NCI-H1048 (cell line): ENCODE data around the gene AFF1.
A peak's percentile ranks its signal among the peaks of the same experiment; 100 is the strongest.
"Not testable (repeated sequence)": the region's sequence is repeated elsewhere in the genome, so short reads cannot be mapped to it uniquely, and the experiment has no call there.

Source experiments
- DNase-seq: peaks from one replicate; lab custom pipeline; 2025; lab: John Stamatoyannopoulos, UW

Gene AFF1

DNA sequence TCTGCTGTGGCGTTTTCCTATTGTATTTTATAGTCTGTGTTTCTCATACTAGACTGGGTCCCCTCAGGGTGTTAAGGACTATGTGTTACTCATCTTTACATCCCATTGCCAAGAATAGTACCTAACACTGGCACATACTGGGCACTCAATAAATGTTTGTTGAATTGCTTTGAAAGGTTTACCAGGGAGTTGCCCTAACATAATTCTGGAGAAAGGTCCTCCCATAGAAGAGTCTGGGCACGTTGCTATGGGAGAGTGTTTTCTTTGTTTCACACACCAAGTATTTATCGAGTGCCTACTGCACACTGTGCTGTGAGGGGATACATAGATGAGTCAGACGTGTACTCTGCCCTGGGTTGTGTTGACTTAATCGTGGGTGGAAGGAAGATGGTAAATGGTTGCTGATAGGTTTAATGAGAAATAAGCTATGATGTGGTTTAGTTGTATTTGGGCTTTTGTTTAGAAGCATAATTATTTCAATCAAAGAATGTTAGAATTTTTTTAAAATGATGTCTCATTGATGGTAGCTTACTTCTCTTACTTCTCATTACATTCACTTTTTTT is 42.9 kb downstream of the AFF1 start:
- DNase-seq, result no peak

DNA sequence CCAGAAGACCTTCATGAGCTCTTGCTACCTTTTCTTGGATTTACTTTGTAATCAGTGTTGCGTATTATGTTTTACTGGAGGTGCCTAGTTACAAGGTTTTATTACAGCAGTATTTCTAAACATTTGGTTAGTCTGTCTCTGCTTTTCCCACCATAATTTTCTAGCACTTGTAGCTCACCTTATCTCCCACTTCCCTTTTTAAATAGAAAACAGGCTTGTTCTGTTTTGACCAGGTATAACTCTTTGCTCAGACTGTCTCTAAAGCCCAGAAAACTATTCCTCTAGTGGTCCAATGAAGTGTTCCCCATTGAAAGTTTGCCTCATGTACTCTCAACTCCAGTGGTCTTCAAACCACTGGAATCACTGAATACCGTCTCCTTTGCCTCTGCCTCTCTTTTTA is 43.9 kb downstream of the AFF1 start:
- DNase-seq, result no peak

GRCh38 chr4:86980230-86980629 is 45.4 kb downstream of the AFF1 start:
- DNase-seq, result no peak

DNA sequence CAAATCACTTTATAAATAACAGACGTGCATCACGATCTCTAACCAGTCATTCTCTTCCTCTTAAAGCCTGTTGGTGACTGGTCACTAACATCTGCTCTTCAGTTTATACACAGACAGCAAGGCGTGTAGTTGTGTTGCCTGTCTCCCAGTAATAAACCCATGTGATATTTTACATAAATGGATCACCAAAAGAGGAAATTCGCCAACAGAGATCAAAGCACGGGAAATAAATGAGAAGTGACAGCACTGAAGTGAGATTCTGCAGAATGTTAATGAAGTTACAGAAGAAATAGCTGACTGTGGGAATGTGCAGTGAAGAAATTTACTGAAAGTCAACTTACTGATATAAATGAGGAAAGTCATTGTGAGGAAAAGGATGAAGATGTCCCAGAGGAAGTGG is 47.0 kb downstream of the AFF1 start:
- no peak for DNase-seq

GRCh38 chr4:86985852-86986251 is 51.0 kb downstream of the AFF1 start:
- DNase-seq, result not testable (repeated sequence)

GRCh38 chr4:86989658-86990057 is 54.8 kb downstream of the AFF1 start:
- not testable (repeated sequence) for DNase-seq

DNA sequence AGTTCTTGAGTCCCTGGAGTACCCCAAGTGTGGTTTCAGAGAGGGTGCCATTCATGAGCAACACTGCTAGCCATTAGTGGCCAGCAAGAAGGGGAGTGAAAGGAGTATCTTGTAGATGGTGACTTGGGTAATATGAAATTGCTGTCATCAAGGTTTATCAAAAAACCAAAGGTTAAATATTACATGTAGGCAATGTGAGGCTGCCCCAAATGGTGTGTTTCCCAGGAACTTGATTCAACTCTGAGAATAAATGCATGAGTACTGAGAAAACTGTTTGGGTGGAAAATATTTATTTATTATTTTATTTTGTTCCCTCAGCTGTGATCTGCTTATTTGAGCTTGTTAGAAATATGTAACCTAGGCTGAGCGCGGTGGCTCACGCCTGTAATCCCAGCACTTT is 55.7 kb downstream of the AFF1 start:
- no peak for DNase-seq

GRCh38 chr4:86991994-86992393 is 57.2 kb downstream of the AFF1 start:
- no peak for DNase-seq

- no peak for DNase-seq
Observed at GRCh38 chr4:86993909-86994681, 59.3 kb downstream of the AFF1 start.

- DNase-seq, result no peak
Observed at GRCh38 chr4:86994686-86995085, 59.9 kb downstream of the AFF1 start.

DNA sequence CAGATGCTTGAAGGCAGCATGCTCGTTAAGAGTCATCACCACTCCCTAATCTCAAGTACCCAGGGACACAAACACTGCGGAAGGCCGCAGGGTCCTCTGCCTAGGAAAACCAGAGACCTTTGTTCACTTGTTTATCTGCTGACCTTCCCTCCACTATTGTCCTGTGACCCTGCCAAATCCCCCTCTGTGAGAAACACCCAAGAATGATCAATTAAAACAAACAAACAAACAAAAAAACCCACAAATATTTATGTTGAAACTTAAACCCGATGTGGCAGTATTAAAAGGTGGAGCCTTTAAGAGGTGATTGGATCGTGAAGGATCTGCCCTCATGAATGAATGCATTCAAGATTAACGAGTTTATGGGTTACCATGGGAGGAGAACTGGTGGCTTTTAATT is 61.7 kb downstream of the AFF1 start:
- not testable (repeated sequence) for DNase-seq

- no peak for DNase-seq
Observed at GRCh38 chr4:86999136-86999643, 64.4 kb downstream of the AFF1 start.

DNA sequence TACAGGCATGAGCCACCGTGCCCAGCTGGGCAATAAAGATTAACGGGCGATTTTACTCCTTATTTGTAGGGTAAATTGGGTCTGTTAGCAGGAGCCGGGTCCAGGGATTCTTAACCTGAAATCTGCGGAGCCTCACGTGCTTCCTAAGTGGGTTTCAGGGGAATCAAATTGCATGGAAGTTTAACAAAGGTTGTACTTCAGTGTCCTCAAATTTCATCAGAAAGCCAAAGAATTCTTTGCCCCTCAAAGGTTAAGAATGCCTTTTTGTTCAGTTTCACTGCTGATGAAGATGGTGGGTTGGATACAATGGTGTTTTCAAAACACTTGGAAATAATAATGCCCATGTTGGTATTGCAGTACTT is 67.9 kb downstream of the AFF1 start:
- DNase-seq, result no peak

- DNase-seq, result no peak
Observed at GRCh38 chr4:87003266-87003665, 68.5 kb downstream of the AFF1 start.

DNA sequence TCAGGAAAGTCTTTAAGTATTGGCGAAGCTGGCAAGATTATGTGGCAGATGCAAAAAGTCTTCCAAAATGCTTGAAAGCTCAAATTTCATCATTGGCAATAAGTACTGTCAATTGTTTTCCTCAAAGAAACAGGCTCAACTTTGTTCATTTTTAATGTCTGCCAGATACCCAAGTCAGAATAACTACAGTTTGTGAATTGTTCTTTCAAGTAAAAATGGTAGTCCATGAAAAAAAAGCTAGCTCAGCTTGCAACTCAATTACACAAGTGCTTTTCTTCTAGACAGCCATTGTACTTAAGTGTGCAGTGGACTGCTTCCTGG is 70.5 kb downstream of the AFF1 start:
- DNase-seq, result no peak

DNA sequence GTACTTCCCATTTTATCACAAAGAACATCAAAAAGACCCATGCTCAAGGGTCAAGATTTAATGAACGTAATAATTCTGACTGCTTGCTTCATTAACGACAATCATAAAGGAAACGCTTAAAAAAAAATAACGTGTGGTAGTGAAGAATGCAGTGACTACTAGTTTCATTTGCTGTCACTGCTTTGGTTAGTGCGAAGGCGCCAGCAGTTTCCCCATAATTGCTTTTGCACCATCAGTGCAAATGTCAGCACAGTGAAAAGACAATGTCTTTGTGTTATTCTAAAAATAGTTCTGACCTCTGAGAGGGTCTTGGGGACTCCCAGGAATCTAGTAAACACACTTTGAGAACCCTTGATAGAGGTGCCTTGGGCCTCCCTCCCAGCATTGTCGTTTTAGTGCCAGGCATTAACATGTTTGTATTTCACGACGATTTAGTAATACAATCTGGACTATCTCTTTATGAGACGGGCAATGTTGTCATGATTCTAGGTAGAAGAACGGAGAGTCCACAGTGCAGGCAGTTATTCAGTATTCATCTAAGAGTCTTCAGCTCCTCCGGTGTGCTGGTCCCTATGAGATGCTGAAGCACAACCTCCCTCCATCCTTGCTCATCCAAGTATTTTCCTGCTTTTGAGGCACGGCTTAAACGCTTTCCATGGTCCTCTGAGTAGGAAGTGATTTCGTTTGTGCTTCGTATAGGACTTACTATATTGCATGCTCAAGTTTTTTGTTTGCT is 71.0 kb downstream of the AFF1 start:
- DNase-seq, result no peak

DNA sequence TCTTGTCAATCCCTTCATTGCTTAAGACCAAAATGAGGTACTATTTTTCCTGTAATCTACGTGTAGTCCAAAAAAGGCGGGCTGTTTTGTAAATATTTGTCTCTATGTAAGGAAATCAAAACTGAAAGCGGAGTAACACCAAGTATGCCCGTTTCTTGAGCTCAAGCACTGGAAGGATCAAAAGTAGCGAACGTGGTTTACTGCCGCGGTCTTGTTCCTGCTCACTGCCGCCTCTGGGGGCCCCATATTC is 71.5 kb downstream of the AFF1 start:
- DNase-seq, result no peak

DNA sequence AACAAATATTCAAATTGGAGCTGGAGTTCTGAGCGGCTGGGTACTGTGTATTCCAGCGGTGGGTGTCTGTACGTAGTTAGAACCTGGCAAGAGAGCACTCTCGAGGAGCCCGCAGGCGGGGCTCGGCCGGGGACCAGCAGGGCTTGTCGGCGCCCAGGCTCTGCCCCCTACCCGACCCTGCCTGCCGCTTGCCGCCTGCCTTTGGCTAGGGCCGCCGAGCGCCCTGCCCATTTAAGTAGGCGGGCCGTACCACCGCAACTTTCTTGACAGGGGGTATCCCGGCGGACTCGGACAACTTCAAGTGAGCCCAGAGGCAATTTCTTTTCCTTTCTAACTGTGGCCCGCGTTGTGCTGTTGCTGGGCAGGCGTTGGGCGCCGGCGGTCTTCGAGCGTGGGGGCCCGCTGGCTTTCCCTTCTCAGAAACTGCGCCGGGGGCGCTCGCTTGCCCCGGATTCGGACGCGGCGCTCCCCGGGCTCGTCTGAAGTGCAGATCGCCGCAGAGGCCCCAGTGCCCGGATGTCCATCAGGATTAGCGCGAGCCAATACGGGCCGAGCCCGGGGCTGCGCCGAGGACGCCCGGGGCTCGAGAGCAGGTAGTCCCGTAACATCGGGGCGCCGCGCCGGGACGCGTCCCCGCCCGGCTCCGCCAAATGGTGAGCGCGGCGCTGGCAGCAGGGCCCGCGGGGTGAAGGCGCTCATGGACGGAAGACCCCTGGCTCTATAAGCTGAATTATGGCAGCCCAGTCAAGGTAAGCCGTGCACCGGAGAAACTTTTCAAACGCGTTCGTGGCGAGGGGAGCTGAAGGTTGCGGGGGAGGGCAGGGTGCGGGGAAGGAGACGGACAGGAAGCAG is 72.1 kb downstream of the AFF1 start:
- peak; percentile 62 for DNase-seq

DNA sequence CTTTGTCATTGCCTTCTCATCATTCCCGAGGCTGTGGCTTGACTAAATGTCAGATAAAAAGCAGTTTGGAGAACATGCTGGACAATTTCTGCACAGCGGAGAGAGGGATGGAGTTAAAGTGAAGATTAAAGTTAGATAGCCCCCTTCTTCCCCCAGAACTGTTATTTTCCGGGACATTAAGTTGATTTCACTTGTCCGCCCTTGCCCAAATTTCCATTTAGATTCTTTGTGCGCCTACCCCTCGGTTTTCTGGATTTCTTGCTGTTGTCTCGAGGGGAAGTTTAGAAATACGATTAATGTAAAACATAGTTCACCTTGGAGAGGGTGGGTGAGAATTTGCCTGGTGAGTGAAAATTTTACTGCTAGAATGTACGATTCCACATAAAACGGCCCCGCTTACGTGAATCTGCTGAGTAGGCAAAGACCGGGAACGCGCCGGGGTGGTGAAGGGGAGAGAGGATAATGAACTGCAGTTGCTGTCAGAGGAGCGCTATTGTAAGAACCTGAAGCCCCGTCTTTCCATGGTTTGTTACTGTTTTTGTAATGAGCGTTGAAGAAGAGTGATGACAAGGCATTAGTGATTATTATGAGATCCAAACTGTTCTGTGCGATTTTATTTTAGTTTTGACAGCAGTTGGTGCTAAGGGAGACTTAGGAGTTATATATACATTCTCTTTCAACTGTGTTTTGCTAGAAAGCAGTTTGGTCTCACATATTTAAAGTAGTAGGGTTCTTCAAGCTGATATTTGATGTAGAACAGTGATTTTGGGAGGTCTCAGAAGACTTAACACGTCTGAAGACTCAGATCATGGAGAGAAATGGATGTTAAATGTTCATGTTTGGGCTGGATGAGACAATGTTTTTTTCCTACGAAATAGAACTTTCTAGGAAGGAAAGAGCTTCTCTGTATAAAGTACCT is 73.0 kb downstream of the AFF1 start:
- DNase-seq, result no peak

- no peak for DNase-seq
Observed at GRCh38 chr4:87009095-87009648, 74.4 kb downstream of the AFF1 start.

DNA sequence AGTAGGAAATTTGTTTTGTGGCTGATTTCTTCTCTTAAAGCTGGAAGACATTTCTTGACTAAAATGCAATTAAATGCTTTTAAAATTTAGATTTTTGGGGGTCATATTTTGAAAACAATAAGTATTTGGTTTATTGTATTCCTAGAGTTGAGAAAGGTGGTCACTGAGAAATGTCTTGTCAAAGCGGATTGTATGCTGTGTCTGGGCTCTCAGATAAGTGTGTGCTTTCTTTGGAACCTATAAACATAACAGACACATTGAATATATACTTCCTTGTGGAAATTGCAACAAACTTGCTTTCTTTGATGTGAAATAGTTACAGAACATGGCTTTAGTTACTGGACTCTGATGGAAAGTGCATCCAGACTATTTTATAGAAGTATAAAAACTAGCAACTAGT is 75.4 kb downstream of the AFF1 start:
- no peak for DNase-seq
